ENCODE data around the gene ASGR1.

DNA sequence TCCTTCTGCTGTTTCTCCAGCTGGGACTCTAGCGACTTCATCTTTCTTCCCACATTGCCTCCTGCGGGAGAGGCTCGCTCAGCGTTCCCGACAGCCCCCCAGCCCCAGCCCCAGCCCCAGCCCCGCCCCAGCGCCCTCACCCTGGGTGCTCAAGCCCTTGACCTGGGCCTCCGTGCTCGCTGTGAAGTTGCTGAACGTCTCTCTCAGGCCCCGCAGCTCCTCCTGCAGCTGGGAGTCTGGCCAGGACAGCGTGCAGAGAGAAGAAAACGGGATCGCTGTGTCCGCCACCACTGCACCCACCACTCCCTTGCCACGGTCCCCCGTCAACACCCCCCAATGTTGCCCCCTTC lies 2.4 kb downstream of the ASGR1 start:
- TF ChIP-seq POLR2A (IDR thresholded peaks at IDR 0.05) (no peak), POLR2AphosphoS5 (IDR thresholded peaks at IDR 0.05) (no peak), EP300 (IDR thresholded peaks at IDR 0.05) (no peak)
- TF ChIP-seq, protein P1, sequence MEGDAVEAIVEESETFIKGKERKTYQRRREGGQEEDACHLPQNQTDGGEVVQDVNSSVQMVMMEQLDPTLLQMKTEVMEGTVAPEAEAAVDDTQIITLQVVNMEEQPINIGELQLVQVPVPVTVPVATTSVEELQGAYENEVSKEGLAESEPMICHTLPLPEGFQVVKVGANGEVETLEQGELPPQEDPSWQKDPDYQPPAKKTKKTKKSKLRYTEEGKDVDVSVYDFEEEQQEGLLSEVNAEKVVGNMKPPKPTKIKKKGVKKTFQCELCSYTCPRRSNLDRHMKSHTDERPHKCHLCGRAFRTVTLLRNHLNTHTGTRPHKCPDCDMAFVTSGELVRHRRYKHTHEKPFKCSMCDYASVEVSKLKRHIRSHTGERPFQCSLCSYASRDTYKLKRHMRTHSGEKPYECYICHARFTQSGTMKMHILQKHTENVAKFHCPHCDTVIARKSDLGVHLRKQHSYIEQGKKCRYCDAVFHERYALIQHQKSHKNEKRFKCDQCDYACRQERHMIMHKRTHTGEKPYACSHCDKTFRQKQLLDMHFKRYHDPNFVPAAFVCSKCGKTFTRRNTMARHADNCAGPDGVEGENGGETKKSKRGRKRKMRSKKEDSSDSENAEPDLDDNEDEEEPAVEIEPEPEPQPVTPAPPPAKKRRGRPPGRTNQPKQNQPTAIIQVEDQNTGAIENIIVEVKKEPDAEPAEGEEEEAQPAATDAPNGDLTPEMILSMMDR (IDR thresholded peaks at IDR 0.05), result no peak
